ENCODE measurements around the gene GPS1.

Gene GPS1

GRCh38 chr17:82014971-82015310, 36.8 kb upstream of the GPS1 start:
- POLR2A ChIA-PET, result no interaction called here

GRCh38 chr17:82015311-82015971, 36.3 kb upstream of the GPS1 start:
- POLR2A ChIA-PET, result no interaction called here
- Histone ChIP-seq H3K4me3 (ENCODE audit: control insufficient read depth in 1 of 7, extremely low read depth in 1 of 7, insufficient read depth in 4 of 7, low read depth in 2 of 7, low read length in 6 of 7) (no peak overlapping the region), H3K36me3 (ENCODE audit: control insufficient read depth in 4 of 4, insufficient read depth in 4 of 4, low read length in 3 of 4) (peaks cover 0 to 19% (median 9%) of the 10 kb centered on the region in 4 experiments), H3K4me1 (ENCODE audit: control extremely low read depth in 1 of 4, control insufficient read depth in 4 of 4, insufficient read depth in 4 of 4, low read length in 3 of 4) (peaks cover 0 to 30% (median 26%) of the 10 kb centered on the region in 4 experiments), H3K9me3 (ENCODE audit: control extremely low read depth in 1 of 5, control insufficient read depth in 4 of 5, insufficient read depth in 2 of 5, low read depth in 1 of 5, low read length in 4 of 5) (no peaks in the 10 kb centered on the region), H3K27me3 (replicated peaks in 2 of 5; ENCODE audit: control insufficient read depth in 4 of 5, insufficient read depth in 5 of 5, low read length in 4 of 5) (no peaks in the 10 kb centered on the region), H3K27ac (ENCODE audit: insufficient read depth in 1 of 2, low read depth in 1 of 2, low read length in 2 of 2, poor library complexity in 1 of 2, severe bottlenecking in 2 of 2) (no peak overlapping the region)
- 95% methylated on average over 18 of the region's 24 CpGs for WGBS (ENCODE audit: insufficient coverage)
- CTCF ChIA-PET, result interaction anchor here (1.0 to 2.7 kb wide), 3 partner anchors 55 to 61 kb away, joined by 3 to 20 read pairs (median 4); partner anchors contain the start of gene NOTUM
- DNase-seq, result no peak

More at GRCh38 chr17:82014971-82015310, 36.8 kb upstream of the GPS1 start:
- Histone ChIP-seq H3K9me3 (ENCODE audit: control extremely low read depth in 1 of 5, control insufficient read depth in 4 of 5, insufficient read depth in 2 of 5, low read depth in 1 of 5, low read length in 4 of 5) (no peaks in the 10 kb centered on the region), H3K4me3 (ENCODE audit: control insufficient read depth in 1 of 7, extremely low read depth in 1 of 7, insufficient read depth in 4 of 7, low read depth in 2 of 7, low read length in 6 of 7) (no peak overlapping the region), H3K27ac (ENCODE audit: insufficient read depth in 1 of 2, low read depth in 1 of 2, low read length in 2 of 2, poor library complexity in 1 of 2, severe bottlenecking in 2 of 2) (no peak overlapping the region), H3K27me3 (replicated peaks in 2 of 5; ENCODE audit: control insufficient read depth in 4 of 5, insufficient read depth in 5 of 5, low read length in 4 of 5) (no peaks in the 10 kb centered on the region), H3K4me1 (ENCODE audit: control extremely low read depth in 1 of 4, control insufficient read depth in 4 of 4, insufficient read depth in 4 of 4, low read length in 3 of 4) (peaks cover 0 to 30% (median 26%) of the 10 kb centered on the region in 4 experiments), H3K36me3 (ENCODE audit: control insufficient read depth in 4 of 4, insufficient read depth in 4 of 4, low read length in 3 of 4) (peaks cover 0 to 19% (median 9%) of the 10 kb centered on the region in 4 experiments)
- 88% methylated on average over 10 of the region's 13 CpGs for WGBS (ENCODE audit: insufficient coverage)
- DNase-seq, result no peak
- CTCF ChIA-PET, result no interaction called here

- no peaks in the 10 kb centered on the region for H3K27me3 ChIP-seq (replicated peaks in 2 of 5; ENCODE audit: control insufficient read depth in 4 of 5, insufficient read depth in 5 of 5, low read length in 4 of 5)
- whole genome bisulfite sequencing (ENCODE audit: insufficient coverage), result 94% methylated on average over 18 of the region's 28 CpGs
- no peak for DNase-seq
- POLR2A ChIA-PET, result interaction anchor here (0.7 kb wide), 1 partner anchor 57 kb away, joined by 3 read pairs; no protein-coding TSS in a partner anchor
- peaks cover 0 to 19% (median 9%) of the 10 kb centered on the region in 4 experiments for H3K36me3 ChIP-seq (ENCODE audit: control insufficient read depth in 4 of 4, insufficient read depth in 4 of 4, low read length in 3 of 4)
- CTCF ChIA-PET, result interaction anchor here (1.0 to 2.7 kb wide), 4 partner anchors 14 to 62 kb away, joined by 3 to 20 read pairs (median 4); partner anchors contain the start of gene NOTUM
- no peaks in the 10 kb centered on the region for H3K9me3 ChIP-seq (ENCODE audit: control extremely low read depth in 1 of 5, control insufficient read depth in 4 of 5, insufficient read depth in 2 of 5, low read depth in 1 of 5, low read length in 4 of 5)
- H3K4me3 ChIP-seq (ENCODE audit: control insufficient read depth in 1 of 7, extremely low read depth in 1 of 7, insufficient read depth in 4 of 7, low read depth in 2 of 7, low read length in 6 of 7), result no peak overlapping the region
- peaks cover 0 to 31% (median 29%) of the 10 kb centered on the region in 4 experiments for H3K4me1 ChIP-seq (ENCODE audit: control extremely low read depth in 1 of 4, control insufficient read depth in 4 of 4, insufficient read depth in 4 of 4, low read length in 3 of 4)
- no peak overlapping the region for H3K27ac ChIP-seq (ENCODE audit: insufficient read depth in 1 of 2, low read depth in 1 of 2, low read length in 2 of 2, poor library complexity in 1 of 2, severe bottlenecking in 2 of 2)
These were observed 35.4 kb upstream of the GPS1 start for GRCh38 chr17:82016061-82016874.

- peaks cover 0 to 17% (median 7%) of the 10 kb centered on the region in 4 experiments for H3K36me3 ChIP-seq (ENCODE audit: control insufficient read depth in 4 of 4, insufficient read depth in 4 of 4, low read length in 3 of 4)
- DNase-seq, result no peak
- no peaks in the 10 kb centered on the region for H3K9me3 ChIP-seq (ENCODE audit: control extremely low read depth in 1 of 5, control insufficient read depth in 4 of 5, insufficient read depth in 2 of 5, low read depth in 1 of 5, low read length in 4 of 5)
- ChIA-PET POLR2A (interaction anchor here (0.7 kb wide), 1 partner anchor 58 kb away, joined by 3 read pairs; no protein-coding TSS in a partner anchor), CTCF (interaction anchor here (1.0 to 2.7 kb wide), 4 partner anchors 14 to 62 kb away, joined by 3 to 20 read pairs (median 4); partner anchors contain the start of gene NOTUM)
- WGBS (ENCODE audit: insufficient coverage), result 94% methylated on average over 22 of the region's 24 CpGs
- no peak overlapping the region for H3K27ac ChIP-seq (ENCODE audit: insufficient read depth in 1 of 2, low read depth in 1 of 2, low read length in 2 of 2, poor library complexity in 1 of 2, severe bottlenecking in 2 of 2)
- peaks cover 0 to 33% (median 30%) of the 10 kb centered on the region in 4 experiments for H3K4me1 ChIP-seq (ENCODE audit: control extremely low read depth in 1 of 4, control insufficient read depth in 4 of 4, insufficient read depth in 4 of 4, low read length in 3 of 4)
- H3K4me3 ChIP-seq (ENCODE audit: control insufficient read depth in 1 of 7, extremely low read depth in 1 of 7, insufficient read depth in 4 of 7, low read depth in 2 of 7, low read length in 6 of 7), result no peak overlapping the region
- H3K27me3 ChIP-seq (replicated peaks in 2 of 5; ENCODE audit: control insufficient read depth in 4 of 5, insufficient read depth in 5 of 5, low read length in 4 of 5), result no peaks in the 10 kb centered on the region
These were observed 34.7 kb upstream of the GPS1 start for GRCh38 chr17:82016875-82017459.

GRCh38 chr17:82017612-82018151, 34.0 kb upstream of the GPS1 start:
- H3K27me3 ChIP-seq (replicated peaks in 2 of 5; ENCODE audit: control insufficient read depth in 4 of 5, insufficient read depth in 5 of 5, low read length in 4 of 5), result no peaks in the 10 kb centered on the region
- CTCF ChIA-PET, result interaction anchor here (2.7 kb wide), 2 partner anchors 12 to 58 kb away, joined by 11 to 20 read pairs; partner anchors contain the start of gene NOTUM
- no peak overlapping the region for H3K27ac ChIP-seq (ENCODE audit: insufficient read depth in 1 of 2, low read depth in 1 of 2, low read length in 2 of 2, poor library complexity in 1 of 2, severe bottlenecking in 2 of 2)
- DNase-seq, result no peak
- H3K36me3 ChIP-seq (ENCODE audit: control insufficient read depth in 4 of 4, insufficient read depth in 4 of 4, low read length in 3 of 4), result peaks cover 0 to 17% (median 7%) of the 10 kb centered on the region in 4 experiments
- H3K9me3 ChIP-seq (ENCODE audit: control extremely low read depth in 1 of 5, control insufficient read depth in 4 of 5, insufficient read depth in 2 of 5, low read depth in 1 of 5, low read length in 4 of 5), result no peaks in the 10 kb centered on the region
- H3K4me3 ChIP-seq (ENCODE audit: control insufficient read depth in 1 of 7, extremely low read depth in 1 of 7, insufficient read depth in 4 of 7, low read depth in 2 of 7, low read length in 6 of 7), result no peak overlapping the region
- peaks cover 0 to 30% (median 27%) of the 10 kb centered on the region in 4 experiments for H3K4me1 ChIP-seq (ENCODE audit: control extremely low read depth in 1 of 4, control insufficient read depth in 4 of 4, insufficient read depth in 4 of 4, low read length in 3 of 4)
- WGBS (ENCODE audit: insufficient coverage), result 95% methylated on average over 11 of the region's 13 CpGs
- POLR2A ChIA-PET, result no interaction called here

- Histone ChIP-seq H3K9me3 (ENCODE audit: control extremely low read depth in 1 of 5, control insufficient read depth in 4 of 5, insufficient read depth in 2 of 5, low read depth in 1 of 5, low read length in 4 of 5) (no peaks in the 10 kb centered on the region), H3K36me3 (ENCODE audit: control insufficient read depth in 4 of 4, insufficient read depth in 4 of 4, low read length in 3 of 4) (peaks cover 0 to 17% (median 7%) of the 10 kb centered on the region in 4 experiments), H3K27me3 (replicated peaks in 2 of 5; ENCODE audit: control insufficient read depth in 4 of 5, insufficient read depth in 5 of 5, low read length in 4 of 5) (no peaks in the 10 kb centered on the region), H3K4me3 (ENCODE audit: control insufficient read depth in 1 of 7, extremely low read depth in 1 of 7, insufficient read depth in 4 of 7, low read depth in 2 of 7, low read length in 6 of 7) (no peak overlapping the region), H3K27ac (ENCODE audit: insufficient read depth in 1 of 2, low read depth in 1 of 2, low read length in 2 of 2, poor library complexity in 1 of 2, severe bottlenecking in 2 of 2) (no peak overlapping the region), H3K4me1 (ENCODE audit: control extremely low read depth in 1 of 4, control insufficient read depth in 4 of 4, insufficient read depth in 4 of 4, low read length in 3 of 4) (peaks cover 0 to 25% (median 21%) of the 10 kb centered on the region in 4 experiments)
- CTCF ChIA-PET, result interaction anchor here (1.3 to 6.8 kb wide), 4 partner anchors 11 to 64 kb away, joined by 3 to 117 read pairs (median 20); partner anchors contain the start of gene NOTUM
- WGBS (ENCODE audit: insufficient coverage), result 86% methylated on average over 15 of the region's 19 CpGs
- no peak for DNase-seq
- POLR2A ChIA-PET, result no interaction called here
These were observed 33.3 kb upstream of the GPS1 start for GRCh38 chr17:82018152-82018988.
